CD4-positive, alpha-beta T cell treated with Interleukin-17A for 1 hour (primary cell): ENCODE results near the gene F11R.
"Not testable (repeated sequence)": the region's sequence is repeated elsewhere in the genome, so short reads cannot be mapped to it uniquely, and the experiment has no call there.

Experiments
- DNase-seq: peaks from one replicate; pipeline ENCODE4 v3.0.0-alpha.2; 2020

Gene F11R

DNA sequence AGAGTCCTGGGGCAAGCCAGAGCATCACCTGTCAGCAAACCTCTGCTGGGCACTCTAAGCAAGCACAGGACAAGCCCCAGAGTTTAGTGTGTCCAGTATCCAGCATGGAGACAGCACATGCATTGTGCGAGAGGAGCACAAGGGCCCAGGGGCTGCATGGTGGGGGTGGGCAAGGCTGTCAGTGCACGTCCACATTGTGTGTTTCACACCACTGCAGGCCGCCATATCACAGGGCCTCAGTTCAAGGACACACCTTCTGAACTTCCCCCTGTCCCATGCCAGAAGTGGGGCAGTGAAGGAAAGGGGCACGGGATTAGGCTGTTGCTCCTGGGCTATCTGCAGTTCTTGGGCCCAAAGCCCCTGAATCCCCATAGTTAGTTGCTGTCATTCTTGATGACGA, 18.6 kb upstream of the F11R start:
- DNase-seq = no peak

DNA sequence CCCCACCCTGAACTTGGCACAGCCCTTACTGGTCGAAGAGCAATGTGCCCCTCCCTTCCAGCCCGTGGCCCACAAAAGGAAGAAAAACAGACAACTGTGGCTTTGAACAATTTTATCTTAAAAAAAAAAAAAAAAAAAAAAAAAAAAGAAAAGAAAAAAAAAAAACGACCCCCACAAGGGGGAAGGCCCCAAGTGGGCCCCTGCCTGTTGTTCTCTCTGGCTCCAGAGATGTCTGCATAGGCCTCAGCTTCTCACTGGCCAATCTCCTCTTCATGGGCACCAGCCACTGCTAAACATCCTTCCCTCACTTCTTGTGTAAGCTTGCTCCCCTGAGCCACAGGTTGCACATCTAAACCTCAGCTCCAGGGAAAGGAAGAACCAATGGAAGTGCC, 18.2 kb upstream of the F11R start:
- no peak for DNase-seq

DNA sequence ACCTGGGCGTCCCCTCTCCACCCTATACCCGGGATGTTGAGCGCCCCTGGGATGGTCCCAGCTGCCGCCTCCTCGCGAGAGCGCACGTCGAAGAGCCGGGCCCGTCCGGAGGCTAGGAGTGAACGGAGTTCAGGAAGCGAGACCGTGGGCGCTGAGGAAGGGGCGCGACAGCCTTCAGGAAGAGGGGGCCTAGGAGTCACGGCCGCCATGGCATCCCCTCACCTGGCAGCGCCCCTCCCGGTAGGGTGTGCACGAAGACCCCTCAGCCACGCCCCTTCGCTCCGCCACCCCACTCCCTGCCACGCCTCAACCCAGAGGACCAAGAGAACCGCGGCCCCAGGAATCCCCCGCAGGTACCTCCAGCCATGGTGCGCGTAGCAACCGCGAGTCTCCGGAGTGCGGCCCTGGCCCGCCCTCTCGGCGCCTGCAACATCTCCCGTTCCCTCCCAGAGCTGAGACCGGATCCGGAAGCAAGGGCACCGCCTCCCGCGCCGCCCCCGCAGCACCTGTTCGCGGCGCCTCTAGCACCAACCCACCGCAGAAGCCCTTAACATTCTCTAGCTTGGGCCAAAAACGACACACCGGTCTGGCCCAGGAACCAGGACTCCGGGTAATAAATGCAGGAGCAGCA, 17.7 kb upstream of the F11R start, which contains the start of gene TSTD1:
Gene TSTD1, minus strand, starts transcription at position 442 of the 631 bp plus-strand sequence. Its CDS starts 75 bp downstream, at position 367.
- DNase-seq = peak; percentile 92

DNA sequence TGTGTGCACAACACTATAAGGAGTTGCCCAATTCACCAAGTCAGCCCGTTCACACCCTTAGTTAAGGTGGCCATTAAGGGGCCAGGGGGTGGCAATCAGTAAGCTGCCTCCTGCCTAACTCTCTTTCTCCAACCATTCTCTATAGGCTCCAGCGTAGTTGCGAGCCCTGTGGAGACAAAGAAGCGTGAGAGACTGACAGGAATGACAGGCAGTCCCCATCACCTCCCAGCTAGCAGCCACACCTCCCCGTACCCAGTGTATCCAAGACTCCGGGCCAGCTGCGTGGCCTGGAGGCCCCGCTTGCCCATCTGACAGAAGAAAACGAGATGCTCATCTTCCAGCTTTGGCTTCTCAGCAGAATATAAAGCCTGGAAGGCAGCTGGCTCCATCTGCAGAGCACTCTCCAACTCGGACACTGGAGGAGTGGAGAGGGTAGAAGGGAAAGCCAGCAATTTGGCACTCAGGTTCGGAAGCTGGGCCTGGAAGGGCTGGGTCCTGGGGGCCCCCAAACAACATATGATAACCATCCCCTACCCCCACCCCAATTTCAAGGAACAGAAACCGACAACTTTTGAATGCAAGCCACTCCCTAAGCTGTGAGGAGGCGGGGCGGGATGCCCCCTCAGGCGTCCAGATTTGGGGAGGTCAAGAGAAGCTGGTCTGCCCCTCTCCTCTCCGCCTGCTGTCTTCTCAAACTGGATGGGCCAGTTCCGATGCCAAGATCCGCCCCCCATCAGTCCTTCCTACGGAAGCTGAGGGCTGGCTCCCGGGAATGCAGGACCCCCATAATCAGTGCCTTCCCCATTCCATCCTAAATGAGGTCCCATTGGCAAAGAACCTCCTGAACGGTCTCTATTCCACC, 16.9 kb upstream of the F11R start:
- DNase-seq = no peak

DNA sequence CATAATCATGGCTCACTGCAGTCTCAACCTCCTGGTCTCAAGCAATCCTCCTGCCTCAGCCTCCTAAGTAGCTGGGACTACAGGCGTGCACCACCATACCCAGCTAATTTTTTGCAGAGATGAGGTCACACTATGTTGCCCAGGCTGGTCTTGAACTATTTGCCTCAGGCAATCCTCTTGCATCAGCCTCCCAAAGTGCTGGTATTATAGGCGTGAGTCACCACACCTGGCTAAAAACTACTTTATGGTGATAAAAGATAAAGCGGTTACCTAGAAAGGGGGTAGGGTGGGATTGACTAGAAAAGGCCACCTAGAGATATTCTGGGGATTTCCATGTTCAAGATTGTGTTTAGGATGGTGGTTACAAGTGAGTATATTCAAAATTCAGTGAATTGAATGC, 12.8 kb upstream of the F11R start:
- no peak for DNase-seq

DNA sequence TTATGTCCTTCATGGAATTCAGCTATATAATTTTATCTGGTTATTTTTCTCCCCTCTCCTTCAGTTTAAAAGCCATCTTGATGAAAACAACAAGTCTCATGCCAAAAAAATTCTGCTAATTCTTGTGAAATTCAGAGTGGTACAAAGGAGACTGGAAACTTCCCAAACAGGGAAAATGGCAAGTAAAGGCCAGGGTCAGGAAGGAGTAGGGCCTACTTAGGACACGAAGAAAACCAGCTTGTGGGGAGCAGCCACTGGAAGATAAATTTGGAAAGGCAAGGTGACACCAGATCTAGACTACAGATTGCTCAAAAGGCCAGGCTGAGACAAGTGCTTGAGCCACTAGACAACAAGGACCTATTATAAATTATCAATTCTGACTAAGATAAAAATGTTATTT, 11.5 kb upstream of the F11R start:
- DNase-seq = no peak

DNA sequence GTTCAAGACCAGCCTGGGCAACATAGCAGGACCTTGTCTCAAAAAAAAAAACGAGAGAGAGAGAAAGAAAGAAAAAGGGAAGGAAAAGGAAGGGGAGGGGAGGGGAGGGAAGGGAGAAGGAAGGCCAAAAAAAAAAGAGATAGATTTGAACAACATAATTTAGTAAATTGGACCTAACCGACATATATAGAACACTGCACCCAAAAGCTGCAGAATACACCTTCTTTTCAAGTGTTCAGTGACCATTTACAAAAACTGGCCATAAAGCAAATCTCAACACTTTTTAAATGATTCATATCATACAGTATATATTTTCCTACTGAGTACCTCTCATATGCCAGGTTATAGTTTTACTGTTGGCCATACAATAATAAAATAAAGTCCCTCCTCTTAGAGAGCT, 10.9 kb upstream of the F11R start:
- no peak for DNase-seq

DNA sequence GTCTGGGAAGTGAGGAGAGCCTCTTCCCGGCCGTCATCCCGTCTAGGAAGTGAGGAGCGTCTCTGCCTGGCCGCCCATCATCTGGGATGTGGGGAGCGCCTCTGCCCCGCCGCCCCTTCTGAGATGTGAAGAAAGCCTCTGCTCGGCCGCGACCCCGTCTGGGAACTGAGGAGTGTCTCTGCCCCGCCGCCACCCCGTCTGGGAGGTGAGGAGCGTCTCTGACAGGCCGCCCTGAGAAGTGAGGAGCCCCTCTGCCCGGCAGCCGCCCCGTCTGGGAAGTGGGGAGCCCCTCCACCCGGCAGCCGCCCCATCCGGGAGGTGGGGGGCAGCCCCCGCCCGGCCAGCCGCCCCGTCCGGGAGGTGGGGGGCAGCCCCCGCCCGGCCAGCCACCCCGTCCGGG, 8.5 kb upstream of the F11R start:
- DNase-seq = not testable (repeated sequence)

DNA sequence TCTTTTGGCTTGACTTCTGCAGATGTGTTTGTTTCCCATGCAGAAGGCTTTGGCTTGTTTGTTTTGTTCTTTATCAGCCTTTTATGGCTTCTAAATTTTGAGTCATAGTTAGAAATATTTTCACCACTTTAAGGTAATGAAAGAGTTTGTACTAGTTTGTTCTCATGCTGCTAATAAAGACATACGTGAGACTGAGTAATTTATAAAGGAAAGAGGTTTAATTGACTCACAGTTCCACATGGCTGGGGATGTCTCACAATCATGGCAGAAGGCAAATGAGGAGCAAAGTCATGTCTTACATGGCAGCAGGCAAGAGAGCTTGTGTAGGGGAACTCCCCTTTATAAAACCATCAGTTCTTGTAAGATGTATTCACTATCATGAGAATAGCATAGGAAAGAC, 6.0 kb upstream of the F11R start:
- not testable (repeated sequence) for DNase-seq

DNA sequence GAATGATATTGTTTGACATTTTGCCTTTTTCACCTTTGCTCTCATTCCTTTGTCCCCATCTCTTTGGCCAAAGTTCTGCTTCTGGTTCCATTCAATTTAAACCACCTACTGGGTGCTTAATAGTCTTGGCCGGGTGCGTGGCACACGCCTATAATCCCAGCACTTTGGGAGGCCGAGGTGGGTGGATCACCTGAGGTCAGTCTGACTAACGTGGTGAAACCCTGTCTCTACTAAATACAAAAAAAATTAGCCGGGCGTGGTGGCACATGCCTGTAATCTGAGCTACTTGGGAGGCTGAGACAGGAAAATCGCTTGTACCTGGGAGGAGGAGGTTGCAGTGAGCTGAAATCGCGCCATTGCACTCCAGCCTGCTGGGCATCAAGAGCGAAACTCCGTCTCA, 1.5 kb upstream of the F11R start:
- DNase-seq = not testable (repeated sequence)

DNA sequence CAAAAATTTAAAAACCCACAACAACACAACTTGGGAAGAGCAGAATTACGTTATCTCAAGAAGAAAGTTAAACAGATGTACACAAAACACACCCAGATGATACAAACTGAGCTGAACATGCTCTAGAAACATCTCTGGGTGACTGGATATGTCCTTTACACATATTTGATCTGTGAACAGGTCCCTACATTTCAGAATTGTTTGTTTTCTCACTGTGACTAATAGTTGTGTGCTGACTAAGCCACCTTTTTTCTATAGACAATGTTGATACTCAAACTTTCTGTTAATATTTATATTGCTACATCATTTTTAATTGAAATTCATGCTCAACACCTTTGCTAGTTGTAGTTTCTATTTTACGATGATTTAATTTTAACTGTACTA, 1.0 kb upstream of the F11R start:
- no peak for DNase-seq

DNA sequence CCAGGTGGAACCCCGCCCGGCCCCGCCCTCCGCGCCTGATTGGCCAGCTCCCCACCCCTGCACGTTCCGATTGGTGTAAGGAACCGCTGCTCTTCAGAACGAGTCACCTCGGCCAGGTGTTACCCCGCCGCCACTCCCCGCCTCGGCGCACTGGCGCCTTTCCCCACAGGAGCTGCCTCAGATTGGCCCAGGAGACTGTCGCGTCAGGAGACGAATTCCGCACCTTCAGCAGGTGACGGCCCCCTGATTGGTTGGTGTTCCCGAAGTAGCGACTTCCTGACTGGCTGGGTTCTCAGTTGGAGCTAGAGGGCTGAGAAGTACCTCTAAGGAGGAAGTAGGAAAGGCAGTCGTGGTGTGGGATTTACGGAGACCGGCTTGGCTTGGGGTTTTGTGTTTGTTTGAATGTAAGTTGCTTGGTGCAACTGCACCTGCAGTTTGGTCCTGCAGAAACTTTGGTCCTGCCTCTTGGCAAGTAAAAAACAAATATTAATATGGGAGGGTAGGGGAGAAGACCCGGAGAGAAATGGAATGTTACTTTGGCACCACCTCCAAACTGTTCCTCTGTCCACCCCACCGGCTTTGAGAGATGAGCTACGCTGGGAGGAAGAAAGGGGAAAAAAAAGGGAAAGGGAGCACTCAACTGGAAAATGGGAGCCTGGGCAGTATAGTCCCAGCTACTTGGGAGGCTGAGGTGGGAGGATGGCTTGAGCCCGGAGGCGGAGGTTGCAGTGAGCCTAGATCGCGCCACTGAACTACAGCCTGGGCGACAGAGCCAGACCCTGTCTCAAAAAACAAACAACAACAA, 415 bp upstream of the F11R start:
- peak; percentile 96 for DNase-seq

DNA sequence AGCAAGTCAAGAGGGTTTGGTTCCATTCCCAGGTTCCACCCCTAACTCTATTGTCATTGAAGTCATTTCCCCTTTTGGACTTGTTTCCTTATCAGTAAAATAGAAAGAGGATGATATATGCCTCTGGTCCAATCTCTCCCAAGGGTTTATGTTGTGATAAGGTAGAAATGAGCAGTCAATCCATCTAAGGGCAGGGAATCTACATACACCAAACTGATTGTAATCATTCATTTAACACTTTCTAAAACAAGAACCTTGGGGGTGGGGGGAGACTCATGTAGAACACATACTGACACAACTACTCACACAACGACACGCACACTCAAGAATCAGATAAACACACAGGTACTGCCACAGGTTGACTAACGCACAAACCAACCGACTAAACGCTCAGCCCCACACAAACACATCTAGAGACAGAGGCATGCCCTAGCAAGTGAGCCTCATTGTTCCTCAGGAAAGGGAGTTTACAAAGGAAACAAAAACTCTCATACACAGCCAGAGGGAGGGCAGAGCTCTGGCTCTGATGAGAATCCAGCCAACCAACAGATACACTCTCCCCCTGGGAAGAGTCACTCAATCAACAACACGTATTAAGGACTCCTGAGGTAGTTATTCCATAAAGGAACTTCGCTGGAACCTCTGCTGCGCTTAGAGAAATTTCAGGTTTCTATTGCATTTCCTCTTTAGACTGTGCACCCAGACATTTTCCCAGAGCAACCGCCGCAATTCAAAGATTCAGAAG, 1.0 kb downstream of the F11R start:
- DNase-seq = no peak

DNA sequence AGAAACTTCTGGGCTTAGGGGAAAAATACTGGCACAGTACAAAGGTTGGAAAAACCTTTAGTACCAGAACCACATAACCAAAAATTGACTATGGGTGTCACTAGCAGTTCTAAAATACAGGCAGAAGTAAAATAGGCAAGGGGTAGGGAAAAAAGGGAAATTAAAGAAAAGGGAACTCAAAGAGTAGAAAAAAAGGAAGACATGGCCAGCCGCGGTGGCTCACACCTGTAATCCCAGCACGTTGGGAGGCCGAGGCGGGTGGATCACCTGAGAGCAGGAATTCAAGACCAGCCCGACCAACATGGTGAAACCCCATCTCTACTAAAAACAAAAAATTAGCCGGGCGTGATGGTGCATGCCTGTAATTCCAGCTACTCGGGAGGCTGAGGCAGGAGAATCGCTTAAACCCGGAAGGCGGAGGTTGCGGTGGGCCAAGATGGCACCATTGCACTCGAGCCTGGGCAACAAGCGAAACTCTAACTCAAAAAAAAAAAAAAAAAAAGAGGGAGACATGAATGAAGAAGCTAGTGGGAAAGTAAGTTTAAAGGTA, 1.8 kb downstream of the F11R start:
- not testable (repeated sequence) for DNase-seq

DNA sequence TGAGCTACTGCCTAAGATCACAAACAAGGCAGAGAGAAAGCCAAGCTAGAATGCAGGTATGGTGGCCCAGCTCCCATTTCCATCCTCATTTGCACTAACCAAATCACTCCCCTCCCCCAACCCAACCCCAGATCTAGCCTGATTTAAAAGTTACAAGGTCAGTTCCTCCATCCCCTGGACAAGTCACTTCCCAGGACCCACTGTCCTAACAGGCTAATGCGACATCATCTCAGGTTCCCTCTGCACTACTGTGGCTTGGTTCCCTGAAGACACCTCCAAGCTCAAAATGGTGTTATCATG, 2.4 kb downstream of the F11R start:
- no peak for DNase-seq

DNA sequence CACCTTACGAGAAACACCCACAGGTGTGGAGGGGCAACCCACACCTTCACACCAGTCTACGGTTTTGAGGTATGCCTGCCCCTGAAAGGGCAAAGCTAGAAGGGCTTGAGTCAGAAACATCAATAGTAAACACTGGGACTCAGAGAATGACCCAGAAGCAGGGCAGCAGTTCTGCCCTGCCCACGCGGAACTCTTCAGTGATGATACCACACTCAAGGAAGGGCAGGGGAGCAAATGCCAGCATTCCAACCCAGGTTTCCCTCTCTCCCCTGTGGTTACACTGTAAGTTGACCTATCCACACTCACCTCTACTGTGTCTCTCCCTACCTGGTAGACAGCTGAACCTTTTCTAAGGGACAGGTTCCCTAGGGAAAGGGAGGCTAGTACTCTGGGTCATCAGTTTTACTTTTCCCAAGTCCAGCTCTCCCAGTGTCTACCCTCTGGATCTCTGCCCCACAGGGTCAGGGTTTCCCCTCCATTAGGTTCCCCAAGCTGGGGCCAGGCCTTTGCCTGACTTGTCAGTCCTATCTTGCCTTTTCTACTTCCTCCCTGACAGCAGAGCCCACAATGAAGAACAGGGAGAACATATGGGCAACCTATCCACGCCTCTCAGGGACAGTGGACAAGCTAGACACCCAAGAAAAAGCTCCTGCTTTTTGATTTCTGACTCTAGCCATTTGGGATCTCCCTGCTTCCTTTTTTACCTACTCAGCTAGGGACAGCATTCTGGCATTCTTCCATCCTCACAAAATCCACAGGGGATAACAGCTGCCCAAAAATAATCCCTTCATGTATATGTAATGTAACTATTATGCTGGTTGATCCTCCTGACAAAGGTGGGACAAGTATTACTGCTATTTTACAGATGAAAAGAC, 3.0 kb downstream of the F11R start:
- no peak for DNase-seq

DNA sequence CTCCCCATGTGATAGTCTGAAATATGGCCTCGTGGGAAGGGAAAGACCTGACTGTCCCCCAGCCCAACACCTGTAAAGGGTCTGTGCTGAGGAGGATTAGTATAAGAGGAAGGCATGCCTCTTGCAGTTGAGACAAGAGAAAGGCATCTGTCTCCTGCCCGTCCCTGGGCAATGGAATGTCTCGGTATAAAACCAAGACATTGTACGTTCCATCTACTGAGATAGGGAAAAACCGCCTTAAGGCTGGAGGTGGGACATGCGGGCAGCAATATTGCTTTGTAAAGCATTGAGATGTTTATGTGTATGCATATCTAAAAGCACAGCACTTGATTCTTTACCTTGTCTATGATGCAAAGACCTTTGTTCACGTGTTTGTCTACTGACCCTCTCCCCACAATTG, 3.8 kb downstream of the F11R start:
- not testable (repeated sequence) for DNase-seq

DNA sequence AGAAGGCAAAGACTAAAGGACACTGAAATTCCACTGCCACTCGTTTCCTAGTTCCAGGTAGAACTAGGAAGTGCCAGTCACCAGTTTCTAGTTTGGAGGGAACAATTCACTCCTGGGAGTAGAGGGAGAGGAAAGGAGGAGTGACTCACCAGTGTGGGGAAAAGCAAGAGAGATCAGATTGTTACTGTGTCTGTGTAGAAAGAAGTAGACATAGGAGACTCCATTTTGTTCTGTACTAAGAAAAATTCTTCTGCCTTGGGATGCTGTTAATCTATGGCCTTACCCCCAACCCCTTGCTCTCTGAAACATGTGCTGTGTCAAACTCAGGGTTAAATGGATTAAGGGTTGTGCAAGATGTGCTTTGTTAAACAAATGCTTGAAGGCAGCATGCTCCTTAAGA, 4.3 kb downstream of the F11R start:
- DNase-seq = not testable (repeated sequence)

DNA sequence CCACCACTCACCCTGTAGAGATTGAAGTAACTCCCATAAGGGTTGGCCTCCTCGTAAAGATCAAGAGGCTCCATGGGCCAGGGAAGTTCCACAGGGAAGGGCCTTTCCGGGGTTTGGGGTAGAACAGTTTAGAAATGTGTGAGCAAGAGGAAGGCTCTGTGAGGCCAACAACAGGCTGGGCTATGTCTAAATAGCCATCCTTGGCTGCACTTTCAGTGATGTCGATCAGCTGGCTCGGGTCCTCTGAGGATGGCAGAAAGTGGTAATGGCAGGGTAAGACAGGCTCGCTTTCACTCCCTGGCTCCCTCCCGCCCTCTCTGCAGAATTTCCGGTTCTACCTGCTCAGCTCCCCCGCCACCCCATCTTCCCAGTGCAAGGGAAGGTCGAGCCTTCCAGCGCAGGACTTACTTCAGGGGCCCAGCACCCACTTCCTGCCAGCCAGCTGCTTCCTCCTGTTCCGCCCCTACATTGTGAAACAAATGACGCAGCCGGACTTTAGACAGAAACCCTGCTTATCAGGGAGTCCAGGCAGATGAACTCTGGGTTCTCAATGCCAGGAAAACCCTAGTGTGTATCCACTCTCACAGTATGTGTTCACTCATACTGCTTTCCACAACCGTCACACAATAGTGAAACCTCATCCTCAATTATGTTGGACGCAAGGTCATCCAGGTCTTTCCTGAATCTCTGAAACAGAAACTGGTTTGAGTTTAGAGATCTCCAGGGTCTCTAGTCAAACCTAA, 7.3 kb downstream of the F11R start:
- DNase-seq = peak; percentile 80

DNA sequence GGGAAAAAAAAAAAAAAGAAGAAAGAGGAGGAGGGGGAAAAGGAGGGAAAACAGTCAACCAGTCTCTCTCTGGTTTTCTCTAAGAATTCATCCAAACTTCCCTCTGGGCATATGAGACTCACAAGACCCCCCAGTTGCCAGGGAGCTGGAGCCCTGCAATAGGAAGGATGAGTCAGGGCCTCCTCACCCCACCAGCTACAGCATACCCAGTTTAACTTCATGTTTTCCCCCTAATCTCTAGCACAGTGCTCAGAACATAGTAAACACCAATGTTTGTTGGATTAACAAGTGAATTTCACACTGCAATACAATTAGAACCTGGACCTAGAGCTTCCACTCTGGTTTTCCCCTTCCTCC, 7.8 kb downstream of the F11R start:
- DNase-seq = peak; percentile 18

DNA sequence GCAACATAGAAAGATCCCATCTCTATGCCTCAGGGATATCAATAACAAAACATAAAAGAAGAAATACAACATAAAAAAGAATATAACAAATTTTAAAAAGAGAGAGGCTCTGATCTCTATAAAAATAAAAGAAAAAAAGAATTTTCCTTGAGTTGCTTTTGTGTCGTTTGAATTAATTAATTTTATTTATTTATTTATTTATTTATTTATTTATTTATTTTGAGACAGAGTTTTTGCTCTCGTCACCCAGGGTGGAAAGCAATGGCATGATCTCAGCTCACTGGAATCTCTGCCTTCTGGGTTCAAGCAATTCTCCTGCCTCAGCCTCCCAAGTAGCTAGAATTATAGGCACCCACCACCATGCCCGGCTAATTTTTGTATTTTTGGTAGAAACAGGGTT, 8.5 kb downstream of the F11R start:
- DNase-seq = no peak
